ENCODE results near the gene MPZL2.

The MPZL2 gene

GRCh38 chr11:118283756-118284350 lies 19.8 kb upstream of the MPZL2 start:
- no peak for DNase-seq (ENCODE audit: low read depth in 2 of 2, low spot score in 1 of 2)

GRCh38 chr11:118283037-118283636 lies 19.0 kb upstream of the MPZL2 start:
- DNase-seq (ENCODE audit: low read depth in 2 of 2, low spot score in 1 of 2), result no peak

- DNase-seq (ENCODE audit: low read depth in 2 of 2, low spot score in 1 of 2), result no peak
Measured at GRCh38 chr11:118282606-118283005, 18.5 kb upstream of the MPZL2 start.

GRCh38 chr11:118281284-118281683 lies 17.2 kb upstream of the MPZL2 start:
- no peak for DNase-seq (ENCODE audit: low read depth in 2 of 2, low spot score in 1 of 2)

- DNase-seq (ENCODE audit: low read depth in 2 of 2, low spot score in 1 of 2), result no peak
Measured at GRCh38 chr11:118277312-118277711, 13.2 kb upstream of the MPZL2 start.

- no peak for DNase-seq (ENCODE audit: low read depth in 2 of 2, low spot score in 1 of 2)
Measured at GRCh38 chr11:118276422-118276821, 12.3 kb upstream of the MPZL2 start.

- DNase-seq (ENCODE audit: low read depth in 2 of 2, low spot score in 1 of 2), result no peak
Measured at GRCh38 chr11:118275176-118275575, 11.1 kb upstream of the MPZL2 start.

GRCh38 chr11:118274186-118274585 lies 10.1 kb upstream of the MPZL2 start:
- DNase-seq (ENCODE audit: low read depth in 2 of 2, low spot score in 1 of 2), result no peak

GRCh38 chr11:118272001-118272400 lies 7.9 kb upstream of the MPZL2 start:
- DNase-seq (ENCODE audit: low read depth in 2 of 2, low spot score in 1 of 2), result no peak

GRCh38 chr11:118267486-118267885 lies 3.4 kb upstream of the MPZL2 start:
- no peak for DNase-seq (ENCODE audit: low read depth in 2 of 2, low spot score in 1 of 2)

- no peak for DNase-seq (ENCODE audit: low read depth in 2 of 2, low spot score in 1 of 2)
Measured at GRCh38 chr11:118265954-118266353, 1.9 kb upstream of the MPZL2 start.

- no peak for DNase-seq (ENCODE audit: low read depth in 2 of 2, low spot score in 1 of 2)
Measured at GRCh38 chr11:118264569-118265465, 720 bp upstream of the MPZL2 start.

- DNase-seq (ENCODE audit: low read depth in 2 of 2, low spot score in 1 of 2), result no peak
Measured at GRCh38 chr11:118263112-118263511, 985 bp downstream of the MPZL2 start.

- no peak for DNase-seq (ENCODE audit: low read depth in 2 of 2, low spot score in 1 of 2)
Measured at GRCh38 chr11:118260353-118260752, 3.7 kb downstream of the MPZL2 start.

GRCh38 chr11:118259138-118259537 lies 5.0 kb downstream of the MPZL2 start:
- DNase-seq (ENCODE audit: low read depth in 2 of 2, low spot score in 1 of 2), result no peak

- DNase-seq (ENCODE audit: low read depth in 2 of 2, low spot score in 1 of 2), result no peak
Measured at GRCh38 chr11:118258410-118258809, 5.7 kb downstream of the MPZL2 start.

- DNase-seq (ENCODE audit: low read depth in 2 of 2, low spot score in 1 of 2), result no peak
Measured at GRCh38 chr11:118252688-118253087, 11.4 kb downstream of the MPZL2 start.

GRCh38 chr11:118251858-118252652 lies 12.0 kb downstream of the MPZL2 start, which contains the start of gene MPZL3:
Gene MPZL3 (minus strand): TSS chr11:118252365. CDS start chr11:118252294, 71 bp downstream.
- peak; percentile 72 for DNase-seq (ENCODE audit: low read depth in 2 of 2, low spot score in 1 of 2)

- no peak for DNase-seq (ENCODE audit: low read depth in 2 of 2, low spot score in 1 of 2)
Measured at GRCh38 chr11:118247041-118247440, 17.1 kb downstream of the MPZL2 start.

GRCh38 chr11:118245936-118246562 lies 18.0 kb downstream of the MPZL2 start:
- no peak for DNase-seq (ENCODE audit: low read depth in 2 of 2, low spot score in 1 of 2)
